ENCODE measurements around the gene SLC43A2. TPM values are rescaled to one million over a fixed set of nuclear protein-coding genes. Genes with fewer than 3 reads are reported as not detected.
"Not testable (repeated sequence)": the region's sequence is repeated elsewhere in the genome, so short reads cannot be mapped to it uniquely, and the experiment has no call there.

The SLC43A2 gene
- total and polyA plus RNA-seq, 2 donors from 2014 or later, result 48.9 to 60.4 TPM

- peak; percentile 85 to 95 (median 91) for DNase-seq
- intact Hi-C loops (cut with DNase I), result loop anchor here (10.0 kb wide), 1 partner anchor 61 kb away; no protein-coding TSS in a partner anchor
- Histone ChIP-seq H3K4me1 (ENCODE audit: control insufficient read depth in 2 of 3, insufficient read depth in 2 of 3, low read depth in 1 of 3, low read length in 3 of 3) (peaks cover 0 to 19% (median 0%) of the 10 kb centered on the region in 3 donors), H3K27me3 (ENCODE audit: control insufficient read depth, insufficient read depth, low read length) (no peaks in the 10 kb centered on the region), H3K4me3 (ENCODE audit: low read length in 3 of 3) (no peak overlapping the region), H3K9ac (ENCODE audit: low read length in 3 of 3) (peak overlapping the region in 1 of 3 donors; percentile 34), H3K27ac (ENCODE audit: low read depth in 2 of 2, low read length in 2 of 2) (peak overlapping the region in 1 of 2 donors; percentile 30), H3K9me3 (ENCODE audit: control insufficient read depth in 2 of 3, insufficient read depth in 1 of 3, low read length in 3 of 3) (no peaks in the 10 kb centered on the region), H3K36me3 (ENCODE audit: control insufficient read depth in 2 of 3, insufficient read depth in 3 of 3, low read length in 3 of 3) (peaks cover 0 to 7% (median 0%) of the 10 kb centered on the region in 3 donors)
- TF ChIP-seq CTCF (IDR thresholded peaks at IDR 0.05; ENCODE audit: borderline replicate concordance, extremely low read depth, insufficient read depth), result peak; percentile 91
- no peak for FAIRE-seq
Measured at GRCh38 chr17:1573932-1574696, 54.5 kb downstream of the SLC43A2 start.

- not testable (repeated sequence) for DNase-seq; H3K9me3 ChIP-seq (ENCODE audit: control insufficient read depth in 2 of 3, insufficient read depth in 1 of 3, low read length in 3 of 3); H3K27me3 ChIP-seq (ENCODE audit: control insufficient read depth, insufficient read depth, low read length); FAIRE-seq; H3K9ac ChIP-seq (ENCODE audit: low read length in 3 of 3); H3K4me3 ChIP-seq (ENCODE audit: low read length in 3 of 3); H3K27ac ChIP-seq (ENCODE audit: low read depth in 2 of 2, low read length in 2 of 2); H3K36me3 ChIP-seq (ENCODE audit: control insufficient read depth in 2 of 3, insufficient read depth in 3 of 3, low read length in 3 of 3)
- peaks cover 0 to 16% (median 0%) of the 10 kb centered on the region in 3 donors for H3K4me1 ChIP-seq (ENCODE audit: control insufficient read depth in 2 of 3, insufficient read depth in 2 of 3, low read depth in 1 of 3, low read length in 3 of 3)
- intact Hi-C loops (cut with DNase I), result loop anchor here (10.0 kb wide), 1 partner anchor 62 kb away; no protein-coding TSS in a partner anchor
Measured at GRCh38 chr17:1572646-1573045, 56.0 kb downstream of the SLC43A2 start.

DNA sequence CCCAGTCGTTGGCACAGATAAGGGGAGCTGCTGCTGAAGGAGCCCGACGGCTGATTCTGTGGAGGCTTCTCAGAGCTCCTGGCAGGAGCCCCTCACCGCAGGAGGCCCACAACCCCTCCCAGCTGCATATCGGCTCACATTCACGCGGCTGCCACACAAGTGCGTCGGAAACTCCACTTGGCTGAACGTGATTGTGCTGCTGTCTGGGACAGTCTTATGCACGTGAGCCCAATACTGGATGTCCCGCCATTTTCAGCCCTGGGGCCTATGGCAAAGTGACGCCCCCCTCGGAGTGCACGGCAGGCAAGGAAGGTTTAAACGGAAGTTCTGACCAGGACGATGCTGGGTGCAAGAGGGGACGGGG lies 57.3 kb downstream of the SLC43A2 start:
- Histone ChIP-seq H3K9me3 (ENCODE audit: control insufficient read depth in 2 of 3, insufficient read depth in 1 of 3, low read length in 3 of 3) (no peaks in the 10 kb centered on the region), H3K4me1 (ENCODE audit: control insufficient read depth in 2 of 3, insufficient read depth in 2 of 3, low read depth in 1 of 3, low read length in 3 of 3) (peaks cover 0 to 10% (median 0%) of the 10 kb centered on the region in 3 donors), H3K9ac (ENCODE audit: low read length in 3 of 3) (no peak overlapping the region), H3K4me3 (ENCODE audit: low read length in 3 of 3) (no peak overlapping the region), H3K27me3 (ENCODE audit: control insufficient read depth, insufficient read depth, low read length) (no peaks in the 10 kb centered on the region), H3K27ac (ENCODE audit: low read depth in 2 of 2, low read length in 2 of 2) (no peak overlapping the region), H3K36me3 (ENCODE audit: control insufficient read depth in 2 of 3, insufficient read depth in 3 of 3, low read length in 3 of 3) (no peaks in the 10 kb centered on the region)
- no peak for FAIRE-seq
- intact Hi-C loops (cut with DNase I), result loop anchor here (10.0 kb wide), 1 partner anchor 63 kb away; no protein-coding TSS in a partner anchor
- TF ChIP-seq CTCF (IDR thresholded peaks at IDR 0.05; ENCODE audit: borderline replicate concordance, extremely low read depth, insufficient read depth), result no peak
- DNase-seq, result no peak

DNA sequence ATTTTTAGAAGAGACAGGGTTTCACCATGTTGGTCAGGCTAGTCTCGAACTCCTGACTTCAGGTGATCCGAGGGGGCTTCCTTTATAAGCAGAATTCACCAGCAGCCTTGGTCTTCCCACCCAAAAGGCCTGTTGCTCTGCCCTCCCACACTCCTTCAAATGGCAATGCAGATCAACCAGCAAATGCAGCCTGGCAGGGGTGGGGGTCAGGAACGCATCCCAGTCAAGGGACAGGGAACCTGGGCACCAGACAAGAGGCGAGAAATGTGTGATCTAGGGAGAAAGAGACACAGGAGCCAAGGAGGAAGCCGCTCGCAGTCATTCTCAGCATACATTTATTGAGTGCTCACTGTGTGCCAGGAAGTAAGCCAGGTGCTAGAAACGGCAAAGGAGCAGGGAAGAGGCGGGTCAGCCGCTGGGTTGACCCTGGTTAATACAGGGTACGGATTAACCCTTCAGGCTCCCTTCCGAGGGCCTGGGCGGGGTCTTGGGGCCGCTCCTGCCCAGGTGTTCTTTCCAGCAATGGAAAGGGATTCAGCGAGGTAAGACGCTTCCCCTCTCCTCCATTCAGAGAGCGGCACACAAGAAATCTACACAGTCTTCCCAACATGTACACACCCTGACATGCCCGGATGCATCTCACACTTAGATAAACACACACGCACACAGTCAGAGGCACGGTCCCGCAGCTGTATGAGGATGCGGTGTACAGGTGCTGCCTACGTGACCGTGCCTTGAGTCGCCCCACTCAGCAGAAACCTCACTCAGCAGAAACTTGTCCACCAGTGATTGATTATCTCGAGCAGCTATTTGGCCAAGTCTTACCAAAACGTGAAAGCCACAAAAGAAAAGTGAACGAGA lies 59.5 kb downstream of the SLC43A2 start:
- Histone ChIP-seq H3K9me3 (ENCODE audit: control insufficient read depth in 2 of 3, insufficient read depth in 1 of 3, low read length in 3 of 3) (no peaks in the 10 kb centered on the region), H3K27me3 (ENCODE audit: control insufficient read depth, insufficient read depth, low read length) (no peaks in the 10 kb centered on the region), H3K27ac (ENCODE audit: low read depth in 2 of 2, low read length in 2 of 2) (no peak overlapping the region), H3K36me3 (ENCODE audit: control insufficient read depth in 2 of 3, insufficient read depth in 3 of 3, low read length in 3 of 3) (no peaks in the 10 kb centered on the region), H3K4me1 (ENCODE audit: control insufficient read depth in 2 of 3, insufficient read depth in 2 of 3, low read depth in 1 of 3, low read length in 3 of 3) (peaks cover 0 to 2% (median 0%) of the 10 kb centered on the region in 3 donors), H3K4me3 (ENCODE audit: low read length in 3 of 3) (no peak overlapping the region), H3K9ac (ENCODE audit: low read length in 3 of 3) (no peak overlapping the region)
- intact Hi-C loops (cut with DNase I), result no loop called here
- TF ChIP-seq CTCF (IDR thresholded peaks at IDR 0.05; ENCODE audit: borderline replicate concordance, extremely low read depth, insufficient read depth), result no peak
- no peak for FAIRE-seq
- DNase-seq, result no peak

Data from kidney (tissue), 14 donors.